Dermis lymphatic vessel endothelial cell (primary cell): ENCODE data around the gene CDS2. TPM values are rescaled to one million over a fixed set of nuclear protein-coding genes. Genes with fewer than 3 reads are reported as not detected.

ENCODE experiments used
- total RNA-seq: library from RNA; depleted of rRNA; stranded (reverse); fragments of >200 nt; gene quantifications from 2 replicates; pipeline ENCODE4 v1.2.1, GENCODE V29; 2014

Gene CDS2
- 108 and 109 TPM in 2 replicates for total RNA-seq

DNA sequence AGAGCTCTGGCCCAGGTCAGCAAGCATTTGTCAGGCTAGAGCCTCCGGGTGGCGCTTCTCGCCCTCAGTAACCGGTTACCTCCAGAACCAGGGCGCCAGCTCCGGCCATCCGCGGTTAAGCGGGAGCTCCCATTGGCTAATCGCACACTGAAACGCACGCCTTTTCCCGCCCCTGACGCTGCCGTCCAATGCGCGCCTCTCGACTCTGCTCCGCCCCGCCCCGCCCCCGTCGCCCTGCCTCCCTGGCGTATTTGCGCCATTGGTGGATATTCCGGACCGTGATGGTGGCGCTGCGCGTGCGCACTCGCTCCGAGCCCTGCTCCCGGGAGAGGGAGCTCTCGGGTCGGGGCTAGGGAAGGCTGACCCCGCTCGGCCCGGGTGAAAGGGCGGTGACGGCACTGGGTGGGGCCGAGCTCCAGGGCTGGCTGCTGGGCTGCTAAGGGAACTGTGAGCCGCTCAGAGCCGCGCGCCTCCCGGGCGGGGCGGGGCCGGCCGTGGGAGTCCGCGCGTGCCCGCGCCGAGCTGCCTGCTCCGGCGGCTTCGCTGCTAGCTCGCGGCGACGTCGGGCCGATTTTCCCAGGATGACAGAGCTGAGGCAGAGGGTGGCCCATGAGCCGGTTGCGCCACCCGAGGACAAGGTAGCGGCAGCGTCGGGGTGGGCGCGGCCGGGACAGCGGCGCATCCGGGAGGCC lies at the start of gene CDS2:
Gene CDS2 (plus strand): TSS at position 497 of the 692 bp plus-strand sequence. CDS start 85 bp downstream, at position 582.

GRCh38 chr20:5119435-5120184 lies 7.2 kb upstream of the CDS2 start, which contains the start of gene PCNA:
Gene PCNA, minus strand, starts transcription at chr20:5119958. Its CDS starts 160 bp downstream, at chr20:5119798.

Other genes with a start within 250 kb of the CDS2 start
- gene SLC23A2, start 125.5 kb upstream of the CDS2 start, total RNA-seq: 17.3 and 24.8 TPM in 2 replicates
- gene TMEM230, start 13.9 kb upstream of the CDS2 start, total RNA-seq: 82.7 and 83.5 TPM in 2 replicates
- gene PCNA, start 7.0 kb upstream of the CDS2 start, total RNA-seq: 53.1 and 64.5 TPM in 2 replicates
- not detected in 2 replicates for gene PROKR2, start 189.9 kb downstream of the CDS2 start, total RNA-seq